Hypothalamus (tissue), 51 donors: ENCODE measurements around the gene ZNF418.
A peak's percentile ranks its signal among the peaks of the same experiment; 100 is the strongest.
"Not testable (repeated sequence)": the region's sequence is repeated elsewhere in the genome, so short reads cannot be mapped to it uniquely, and the experiment has no call there.

ENCODE experiments used
- DNase-seq, 51 donors: peaks; one replicate each; lab custom pipeline; 2025; lab: John Stamatoyannopoulos, UW

The ZNF418 gene

DNA sequence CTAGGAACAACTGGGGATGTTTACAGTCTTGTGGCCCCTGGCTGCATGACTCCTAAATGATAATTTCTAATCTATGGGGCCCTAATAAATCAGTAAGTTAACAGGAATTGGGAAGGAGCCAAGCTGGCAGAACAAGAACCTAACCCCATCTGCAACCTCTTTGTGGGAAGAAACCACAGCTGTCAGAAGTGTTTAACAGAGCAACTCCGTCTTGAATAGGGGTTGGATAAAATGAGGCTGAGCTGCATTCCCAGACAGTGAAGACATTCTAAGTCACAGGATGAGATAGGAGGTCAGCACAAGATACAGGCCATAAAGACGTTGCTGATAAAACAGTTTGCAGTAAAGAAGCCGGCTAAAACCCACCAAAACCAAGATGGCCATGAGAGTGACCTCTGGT lies 44.5 kb downstream of the ZNF418 start:
- not testable (repeated sequence) for DNase-seq

DNA sequence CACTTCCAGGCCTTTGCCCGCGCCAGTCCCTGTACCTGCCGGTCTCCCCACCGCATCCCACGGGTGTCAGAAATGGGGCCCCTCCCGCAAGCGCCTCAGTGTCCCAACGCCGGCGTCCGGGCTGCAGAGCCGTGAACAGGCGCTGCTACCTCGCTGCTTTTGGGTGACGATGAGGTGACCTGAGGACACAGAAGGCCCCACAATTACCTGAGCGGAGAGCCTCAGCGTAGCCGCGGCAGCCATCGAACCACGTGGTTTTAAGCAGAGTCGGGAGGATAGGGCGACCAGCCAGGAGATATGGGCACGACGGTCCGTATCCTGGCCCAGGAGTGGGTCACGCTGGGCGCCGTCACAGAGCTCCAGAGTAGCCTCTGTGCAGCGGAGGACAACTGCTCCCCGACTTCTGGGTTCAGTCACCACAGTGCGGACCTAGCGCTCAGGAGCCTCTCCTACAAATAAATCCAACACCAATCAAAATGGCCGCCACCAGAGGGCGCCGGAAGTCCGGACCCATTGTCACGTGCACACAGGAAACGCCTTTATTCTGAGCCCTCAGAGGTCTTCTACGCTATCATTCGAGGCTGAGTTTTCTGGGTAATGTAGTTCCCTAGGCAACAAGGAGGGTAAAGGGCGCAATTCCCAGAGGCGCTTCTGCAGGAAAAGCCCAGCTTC lies 46.5 kb downstream of the ZNF418 start, which contains the start of gene ZNF814:
ZNF814 (minus strand) TSS at position 478 of the 672 bp plus-strand sequence; CDS start at position 243, 235 bp downstream.
- DNase-seq: peak; percentile 16 to 91 (median 68)

DNA sequence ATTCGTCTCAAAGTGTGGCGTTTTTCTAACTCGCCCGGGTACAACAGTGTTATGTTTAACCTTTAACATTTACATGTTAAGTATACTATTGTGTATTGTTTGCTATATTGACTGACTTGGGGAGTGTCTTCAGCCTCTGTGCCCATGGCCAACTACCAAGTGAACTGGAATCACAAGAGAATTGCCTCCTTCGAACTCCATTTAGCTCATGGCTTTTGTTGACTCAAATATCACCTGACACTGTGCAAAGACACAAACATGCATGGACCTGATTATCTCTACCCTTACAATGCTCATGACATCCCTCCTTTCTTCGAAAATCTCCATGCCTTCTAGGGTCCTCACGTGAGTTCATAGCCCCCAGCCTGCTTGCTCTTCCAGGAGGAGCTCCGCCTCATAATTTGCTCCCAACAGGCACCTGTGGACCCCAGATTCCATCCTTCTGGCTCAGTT lies 47.1 kb downstream of the ZNF418 start:
- peak in 1 of 51 donors; percentile 25 for DNase-seq

DNA sequence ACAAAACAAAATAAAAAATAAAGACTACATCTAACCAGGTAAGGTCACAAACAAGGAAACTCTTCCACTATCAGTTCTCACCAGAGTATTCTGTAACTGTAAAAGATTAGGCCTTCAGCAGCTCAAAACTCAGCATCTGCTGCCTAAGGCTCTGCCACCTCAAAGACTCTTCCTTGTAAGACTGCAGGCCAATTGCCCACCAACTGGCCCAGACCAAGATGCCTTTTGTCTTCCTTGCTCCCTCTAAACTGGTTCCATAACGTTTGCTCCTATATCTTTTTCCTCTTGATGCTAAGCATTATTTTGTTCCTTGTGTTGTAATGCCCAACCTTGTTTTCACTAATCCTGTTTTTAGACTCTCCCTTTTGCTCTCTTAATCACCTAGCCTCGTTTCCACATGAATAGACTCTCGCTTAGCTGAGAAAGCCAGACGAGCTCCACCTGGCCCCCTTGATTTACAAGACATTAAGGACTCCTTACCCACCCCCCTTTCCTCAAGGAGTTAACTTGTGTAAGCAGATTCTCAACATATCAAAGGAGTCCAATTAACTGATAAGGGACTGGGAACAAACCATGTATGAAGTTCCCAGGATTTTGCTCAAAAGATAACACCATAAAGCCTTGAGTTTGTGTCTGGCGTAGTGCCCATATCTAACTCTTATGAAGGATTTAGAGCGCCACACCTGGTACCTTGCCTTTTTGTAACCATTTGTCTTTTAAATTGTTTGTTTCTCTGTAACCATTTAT lies 47.8 kb downstream of the ZNF418 start:
- no peak for DNase-seq

DNA sequence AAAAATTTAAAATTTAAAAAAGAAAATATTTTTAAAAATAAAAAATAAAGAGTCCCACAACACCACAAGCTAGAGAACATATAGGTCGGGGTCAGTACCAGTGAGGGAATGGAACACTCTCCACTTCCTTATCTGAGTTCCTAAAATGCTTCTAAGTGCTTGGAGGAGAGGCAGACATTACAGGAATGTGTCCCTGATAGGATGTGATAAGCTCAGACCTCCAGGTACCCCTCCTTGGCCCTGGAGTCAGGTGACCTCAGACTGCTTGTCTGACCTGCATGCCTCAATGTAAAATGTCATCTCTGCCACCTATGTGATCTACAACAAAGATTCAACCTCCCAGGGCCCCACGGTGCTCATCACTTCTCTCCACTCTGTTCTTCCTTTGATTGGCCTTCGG lies 49.2 kb downstream of the ZNF418 start:
- DNase-seq: no peak

DNA sequence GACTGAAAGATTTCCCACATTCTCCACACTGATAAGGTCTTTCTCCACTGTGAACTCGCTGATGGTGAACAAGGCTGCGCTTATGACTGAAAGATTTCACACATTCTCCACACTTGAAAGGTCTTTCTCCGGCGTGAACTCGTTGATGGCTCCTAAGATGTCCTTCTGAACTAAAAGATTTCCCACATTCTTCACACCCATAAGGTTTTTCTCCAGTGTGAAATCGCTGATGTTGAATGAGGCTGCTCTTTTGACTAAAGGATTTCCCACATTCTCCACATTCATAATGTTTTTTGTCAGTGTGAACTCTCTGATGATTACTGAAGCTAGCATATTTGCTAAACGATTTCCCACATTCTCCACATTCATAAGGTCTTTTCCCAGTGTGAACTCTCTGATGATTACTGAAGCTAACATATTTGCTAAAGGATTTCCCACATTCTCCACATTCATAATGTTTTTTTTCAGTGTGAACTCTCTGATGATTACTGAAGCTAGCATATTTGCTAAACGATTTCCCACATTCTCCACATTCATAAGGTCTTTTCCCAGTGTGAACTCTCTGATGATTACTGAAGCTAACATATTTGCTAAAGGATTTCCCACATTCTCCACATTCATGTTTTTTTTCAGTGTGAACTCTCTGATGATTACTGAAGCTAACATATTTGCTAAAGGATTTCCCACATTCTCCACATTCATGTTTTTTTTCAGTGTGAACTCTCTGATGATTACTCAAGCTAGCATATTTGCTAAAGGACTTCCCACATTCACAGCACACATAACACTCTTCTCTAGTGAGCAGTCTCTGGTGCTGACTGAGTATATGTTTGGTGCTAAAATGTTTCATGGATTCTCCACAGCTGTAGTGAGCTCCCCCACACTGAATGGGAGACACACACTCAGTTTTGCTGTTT lies 61.1 kb downstream of the ZNF418 start:
- not testable (repeated sequence) for DNase-seq

DNA sequence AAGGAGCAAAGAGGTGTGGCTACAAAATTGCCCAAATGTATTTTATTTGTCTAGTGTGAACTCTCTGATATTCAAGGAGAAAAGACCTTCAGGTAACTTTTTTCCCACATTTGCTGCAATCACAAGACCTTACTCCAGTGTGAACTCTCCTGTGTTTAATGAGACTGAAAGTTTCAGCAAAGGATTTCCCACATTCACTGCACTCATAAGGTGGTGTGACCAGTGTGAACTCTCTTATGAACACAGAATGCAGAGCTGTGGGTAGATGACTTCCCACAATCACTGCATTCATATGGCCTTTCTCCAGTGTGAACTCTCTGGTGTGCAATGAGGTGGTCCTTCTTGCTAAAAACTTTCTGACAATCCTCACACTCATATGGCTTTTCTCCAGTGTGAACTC lies 62.8 kb downstream of the ZNF418 start:
- DNase-seq: no peak
